ENCODE results near the gene KDR.

The KDR gene

GRCh38 chr4:55077577-55077976 lies 47.8 kb downstream of the KDR start:
- DNase-seq: no peak

- no peak for DNase-seq
Measured at GRCh38 chr4:55075823-55076716, 49.3 kb downstream of the KDR start.

- no peak for DNase-seq
Measured at GRCh38 chr4:55075376-55075775, 50.0 kb downstream of the KDR start.

GRCh38 chr4:55074386-55074785 lies 51.0 kb downstream of the KDR start:
- DNase-seq: no peak

GRCh38 chr4:55071951-55072350 lies 53.4 kb downstream of the KDR start:
- DNase-seq: no peak

- no peak for DNase-seq
Measured at GRCh38 chr4:55069248-55069647, 56.1 kb downstream of the KDR start.

GRCh38 chr4:55068522-55068921 lies 56.9 kb downstream of the KDR start:
- no peak for DNase-seq

GRCh38 chr4:55066018-55066417 lies 59.4 kb downstream of the KDR start:
- DNase-seq: no peak

GRCh38 chr4:55055529-55055928 lies 69.9 kb downstream of the KDR start:
- no peak for DNase-seq

- DNase-seq: no peak
Measured at GRCh38 chr4:55051532-55051931, 73.9 kb downstream of the KDR start.

- DNase-seq: no peak
Measured at GRCh38 chr4:55050418-55050950, 74.9 kb downstream of the KDR start.

- DNase-seq: no peak
Measured at GRCh38 chr4:55038176-55038890, 87.1 kb downstream of the KDR start.

- DNase-seq: no peak
Measured at GRCh38 chr4:55037728-55038127, 87.7 kb downstream of the KDR start.

GRCh38 chr4:55036405-55036804 lies 89.0 kb downstream of the KDR start:
- DNase-seq: no peak

GRCh38 chr4:55035892-55036291 lies 89.5 kb downstream of the KDR start:
- no peak for DNase-seq

GRCh38 chr4:55033296-55033695 lies 92.1 kb downstream of the KDR start:
- DNase-seq: no peak

GRCh38 chr4:55032788-55033187 lies 92.6 kb downstream of the KDR start:
- no peak for DNase-seq

- no peak for DNase-seq
Measured at GRCh38 chr4:55032179-55032578, 93.2 kb downstream of the KDR start.

- no peak for DNase-seq
Measured at GRCh38 chr4:55031158-55031557, 94.2 kb downstream of the KDR start.

- DNase-seq: no peak
Measured at GRCh38 chr4:55030589-55030988, 94.8 kb downstream of the KDR start.

- no peak for DNase-seq
Measured at GRCh38 chr4:55029821-55030503, 95.4 kb downstream of the KDR start.

- DNase-seq: no peak
Measured at GRCh38 chr4:55029321-55029720, 96.1 kb downstream of the KDR start.
